Cardiac septum (tissue), 1 donor: ENCODE measurements around the gene RPF1. TPM values are rescaled to one million over a fixed set of nuclear protein-coding genes. Genes with fewer than 3 reads are reported as not detected.
"Not testable (repeated sequence)": the region's sequence is repeated elsewhere in the genome, so short reads cannot be mapped to it uniquely, and the experiment has no call there.

Experiments used
- DNase-seq: peaks from one replicate; pipeline ENCODE4 v3.0.0-alpha.2; 2020; ENCODE audit warnings: low spot score
- intact Hi-C: fragments of 100-400 bp; cut with DNase I; formaldehyde crosslinking; loops from one replicate; pipeline ENCODE4 v1.14.0; 2022
- long read RNA-seq: library from polyadenylated mRNA; unstranded; transcript quantifications from one replicate; pipeline ENCODE4 v2.0.0, GENCODE V29; 2021
- total RNA-seq: library from RNA; stranded (reverse); fragmentation: NEBNext Ultra II Directional; extraction: Animal tissue kit (Norgen Biotek cat#: 25700); gene quantifications from one replicate; pipeline ENCODE4 v1.2.1, GENCODE V29; 2021
- donor health status: DM: no; HTN: no; CAD: no.

RPF1 gene, protein sequence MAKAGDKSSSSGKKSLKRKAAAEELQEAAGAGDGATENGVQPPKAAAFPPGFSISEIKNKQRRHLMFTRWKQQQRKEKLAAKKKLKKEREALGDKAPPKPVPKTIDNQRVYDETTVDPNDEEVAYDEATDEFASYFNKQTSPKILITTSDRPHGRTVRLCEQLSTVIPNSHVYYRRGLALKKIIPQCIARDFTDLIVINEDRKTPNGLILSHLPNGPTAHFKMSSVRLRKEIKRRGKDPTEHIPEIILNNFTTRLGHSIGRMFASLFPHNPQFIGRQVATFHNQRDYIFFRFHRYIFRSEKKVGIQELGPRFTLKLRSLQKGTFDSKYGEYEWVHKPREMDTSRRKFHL
- total RNA-seq = 34.3 TPM
- long read RNA-seq, transcript RPF1-201 (9 exons, 1,385 nt) = major isoform, 19 of 24 reads
- long read RNA-seq, partial matches to known transcripts = 3 of 24 reads
- long read RNA-seq, other reads (novel, unspliced or antisense) = 2 of 24 reads

DNA sequence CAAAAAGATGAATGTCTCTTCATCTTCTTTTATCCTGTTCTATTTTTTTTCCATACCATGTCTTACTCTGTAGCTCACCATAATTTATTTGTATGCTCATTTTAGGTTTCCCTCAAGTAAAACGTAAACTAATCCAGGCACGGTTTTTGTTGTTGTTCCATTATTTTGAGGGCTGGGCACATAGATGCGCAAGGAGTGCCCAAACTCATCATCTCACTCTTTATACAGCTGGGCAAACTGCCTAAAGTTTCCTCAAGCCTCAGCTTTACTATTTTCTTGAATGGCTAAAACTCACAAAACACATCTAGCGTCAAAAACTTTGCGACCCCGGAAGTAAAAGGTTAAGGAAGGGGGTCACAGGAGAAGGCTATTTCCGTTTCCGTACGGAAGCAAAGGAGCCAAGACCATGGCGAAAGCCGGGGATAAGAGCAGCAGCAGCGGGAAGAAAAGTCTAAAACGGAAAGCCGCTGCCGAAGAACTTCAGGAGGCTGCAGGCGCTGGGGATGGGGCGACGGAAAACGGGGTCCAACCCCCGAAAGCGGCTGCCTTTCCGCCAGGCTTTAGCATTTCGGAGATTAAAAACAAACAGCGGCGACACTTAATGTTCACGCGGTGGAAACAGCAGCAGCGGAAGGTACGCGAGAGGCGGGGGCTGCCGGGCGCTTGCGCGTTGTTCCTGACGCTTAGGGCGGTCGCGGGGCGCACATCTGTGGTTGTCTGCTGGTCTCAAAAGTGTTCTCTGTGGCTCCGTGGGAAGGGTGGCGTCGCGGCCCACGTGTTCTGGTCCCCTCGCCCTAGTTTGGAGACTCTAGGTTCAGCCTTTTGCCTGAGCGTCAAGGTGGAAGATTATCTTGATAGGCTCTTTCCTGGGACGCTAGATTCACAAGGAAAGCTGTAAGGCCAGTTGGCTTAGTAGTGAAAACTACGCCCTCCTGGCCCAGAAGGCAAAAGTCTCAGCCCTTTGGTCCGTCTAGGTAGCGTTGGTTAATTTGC lies at the start of gene RPF1:
Gene RPF1, plus strand, starts transcription at position 391 of the 993 bp plus-strand sequence. Its CDS starts 16 bp downstream, at position 407.
- peak; percentile 85 for DNase-seq
- intact Hi-C loops = loop anchor here (2.0 kb wide), 1 partner anchor 28 kb away; the partner anchor contains the start of genes GNG5 and SPATA1

DNA sequence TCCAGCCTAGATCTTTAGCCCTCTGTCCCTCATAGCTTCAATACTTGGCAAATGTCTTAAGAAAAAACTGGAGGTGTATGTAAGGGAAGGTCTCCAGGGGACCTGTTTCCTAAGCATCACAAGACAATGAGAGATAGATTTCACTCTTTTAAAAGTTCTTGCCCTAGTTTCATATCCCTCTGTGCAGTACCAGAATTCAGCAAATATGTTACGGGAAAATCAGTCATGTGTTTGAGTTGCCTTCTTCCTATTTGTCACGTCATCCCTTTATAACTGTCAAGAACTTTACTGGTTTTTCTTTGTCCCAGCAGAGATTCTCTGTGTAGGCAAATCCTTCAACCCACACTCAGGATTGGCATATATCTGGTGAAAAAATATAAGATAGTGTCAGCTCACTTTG lies 48.5 kb upstream of the RPF1 start:
- DNase-seq = no peak
- intact Hi-C loops = loop anchor here (5.0 to 10.0 kb wide), 4 partner anchors 288 to 498 kb away; partner anchors contain the start of gene PRKACB

DNA sequence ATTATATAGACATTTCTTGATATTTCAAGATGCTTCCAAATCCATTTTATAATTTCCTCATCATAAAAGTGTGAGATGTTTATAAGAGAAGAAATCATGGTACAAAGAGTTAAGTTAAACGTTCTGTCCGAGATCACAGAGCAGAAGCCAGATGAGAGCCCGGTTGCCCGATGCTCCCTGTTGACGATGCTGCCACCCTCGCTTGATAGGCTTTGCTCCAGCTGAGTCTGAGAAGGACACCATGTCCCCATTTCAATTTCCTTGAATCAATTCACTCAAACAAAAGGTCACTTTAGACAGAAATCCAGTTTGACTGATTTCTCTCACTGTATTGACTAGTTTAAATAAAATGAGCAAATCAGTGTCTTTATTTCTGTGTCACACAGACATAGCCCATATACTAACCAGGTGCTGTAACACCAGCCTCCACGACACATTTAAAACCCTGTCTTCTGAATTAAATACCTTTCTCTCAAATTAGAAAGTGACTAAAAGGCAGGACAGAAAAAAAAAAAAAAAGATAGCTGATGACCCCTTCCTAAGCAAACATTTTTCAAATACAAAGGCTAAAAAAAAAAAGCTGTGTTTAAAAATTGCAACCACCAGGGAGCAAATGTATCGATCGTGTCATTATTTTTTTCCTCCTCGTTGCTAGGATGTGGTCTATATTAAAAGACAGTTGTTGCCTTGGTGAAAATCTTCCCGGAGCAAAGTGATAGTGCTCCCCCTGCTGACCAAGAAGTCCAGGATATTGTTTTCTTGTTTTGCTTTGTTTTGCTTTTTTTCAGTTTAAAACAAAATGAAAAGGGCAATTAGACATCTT lies 45.6 kb upstream of the RPF1 start:
- no peak for DNase-seq
- intact Hi-C loops = loop anchor here (5.0 to 10.0 kb wide), 4 partner anchors 291 to 501 kb away; partner anchors contain the start of gene PRKACB

DNA sequence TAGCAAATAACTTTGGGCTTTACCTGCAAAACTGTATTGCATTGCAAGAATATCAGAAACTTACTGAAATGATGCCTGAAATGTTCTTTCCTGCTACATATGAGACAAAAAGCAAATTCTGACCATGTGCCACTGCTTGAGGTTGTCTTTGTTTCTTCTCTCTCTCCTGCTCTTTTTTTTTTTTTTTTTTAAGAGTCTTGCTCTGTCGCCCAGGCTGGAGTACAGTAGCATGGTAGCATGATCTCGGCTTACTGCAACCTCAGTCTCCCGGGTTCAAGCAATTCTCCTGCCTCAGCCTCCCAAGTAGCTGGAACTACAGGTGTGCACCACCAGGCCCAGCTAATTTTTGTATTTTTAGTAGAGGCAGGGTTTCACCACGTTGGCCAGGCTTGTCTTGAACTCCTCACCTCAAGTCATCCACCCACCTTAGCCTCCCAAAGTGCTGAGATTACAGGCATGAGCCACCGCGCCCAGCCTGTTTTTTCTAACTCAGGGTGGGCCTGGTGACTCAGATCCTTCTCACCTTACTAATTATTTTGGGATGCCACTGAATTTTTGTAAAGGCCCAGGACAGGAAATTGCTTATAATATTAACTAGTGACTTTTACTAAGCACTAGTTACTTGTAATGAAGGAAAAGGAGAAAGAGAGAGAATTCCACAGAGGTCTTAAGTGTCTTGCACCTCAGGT lies 44.8 kb upstream of the RPF1 start:
- intact Hi-C loops = loop anchor here (5.0 to 10.0 kb wide), 4 partner anchors 292 to 502 kb away; partner anchors contain the start of gene PRKACB
- no peak for DNase-seq

DNA sequence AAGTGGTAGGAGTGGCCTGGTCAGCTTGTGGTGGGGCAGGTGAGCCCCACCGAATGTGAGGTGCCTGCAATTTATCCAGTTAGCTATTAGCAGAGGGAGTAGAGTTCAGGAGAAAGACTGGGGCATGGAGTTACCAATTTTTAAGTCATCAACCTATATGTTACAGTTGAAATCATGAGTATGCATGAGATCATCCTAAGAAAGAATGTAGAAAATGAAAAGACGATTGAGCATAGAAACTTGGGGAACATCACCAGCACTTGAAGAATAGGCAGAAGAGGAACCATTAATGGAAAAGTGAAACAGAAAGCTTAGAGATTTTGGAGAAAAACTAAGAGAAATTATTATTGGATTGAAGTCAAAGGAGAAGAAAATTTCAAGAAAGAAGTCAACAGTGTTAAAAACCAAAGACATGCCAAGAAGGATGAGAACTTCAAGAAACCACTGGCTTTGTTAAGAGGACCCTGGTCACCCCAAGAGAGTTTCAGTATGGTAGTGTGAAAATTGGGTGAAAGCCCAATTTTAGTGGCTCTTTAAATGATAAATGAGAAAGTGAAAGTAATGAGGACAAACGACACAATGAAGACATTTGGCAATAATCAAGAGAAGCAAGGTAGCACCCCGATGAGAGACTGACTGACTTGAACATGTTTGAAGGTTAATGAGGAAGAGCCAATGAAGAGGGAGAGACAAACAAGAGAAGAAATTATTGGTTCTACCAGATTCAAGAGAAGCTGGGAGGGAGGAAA lies 44.1 kb upstream of the RPF1 start:
- intact Hi-C loops = loop anchor here (5.0 to 10.0 kb wide), 4 partner anchors 293 to 503 kb away; partner anchors contain the start of gene PRKACB
- DNase-seq = no peak

DNA sequence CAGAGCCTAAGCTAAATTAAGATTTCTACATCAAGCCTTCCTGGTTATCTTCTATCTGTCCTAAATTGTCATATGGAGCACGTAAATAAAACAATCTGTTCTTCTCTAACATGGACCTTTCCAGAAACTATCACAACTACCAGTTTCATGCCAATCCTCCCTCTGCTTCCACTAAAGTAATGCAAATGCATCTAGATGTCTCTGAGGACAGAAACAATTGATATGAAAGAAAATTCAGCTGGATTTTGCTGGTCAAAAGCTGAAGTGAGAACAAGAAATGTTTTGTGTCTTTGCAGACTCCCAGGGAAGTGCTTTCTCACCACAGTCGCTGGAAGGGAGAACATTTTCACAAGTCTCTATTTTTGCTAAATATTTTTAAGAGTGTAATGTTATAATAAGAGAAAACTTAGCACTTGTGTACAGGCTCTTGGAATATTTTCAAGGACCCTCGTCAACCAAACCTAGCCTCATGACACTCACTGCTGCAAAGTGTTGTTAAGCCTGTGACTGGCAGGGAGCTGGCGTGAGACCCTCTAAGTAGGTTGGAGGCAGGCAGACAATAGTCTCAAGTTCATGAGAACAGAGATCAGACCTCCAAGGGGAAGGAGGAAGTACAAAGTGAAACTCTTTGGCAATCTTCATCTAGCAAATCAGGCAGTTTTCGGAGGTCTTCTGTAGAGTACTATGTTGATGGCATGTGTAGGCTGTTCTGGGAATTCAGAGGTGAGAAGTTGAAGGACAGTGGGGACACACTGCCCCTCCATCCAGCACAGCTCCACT lies 42.0 kb upstream of the RPF1 start:
- intact Hi-C loops = loop anchor here (10.0 kb wide), 1 partner anchor 338 kb away; no protein-coding TSS in a partner anchor

DNA sequence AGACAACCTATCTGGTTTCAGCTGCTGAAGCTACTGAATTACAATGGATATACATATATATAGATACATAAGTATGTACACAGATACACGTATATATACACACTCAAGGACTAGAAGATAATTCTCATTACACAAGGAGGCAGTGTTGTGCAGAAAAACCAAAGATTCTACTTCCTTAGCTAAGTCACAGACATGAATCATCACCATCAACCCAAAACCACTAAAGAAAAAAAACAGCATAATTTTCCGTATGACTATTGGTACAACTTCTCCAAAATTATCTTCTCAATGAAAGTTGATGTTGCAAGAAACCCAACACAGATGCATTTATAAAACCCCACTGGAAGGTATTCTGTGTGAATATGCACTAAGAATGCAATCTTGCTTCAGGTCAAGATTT lies 36.8 kb upstream of the RPF1 start:
- intact Hi-C loops = loop anchor here (2.0 to 5.0 kb wide), 2 partner anchors 163 to 310 kb away; no protein-coding TSS in a partner anchor
- no peak for DNase-seq

More for the DNA sequence above, 42.0 kb upstream of the RPF1 start:
- no peak for DNase-seq

DNA sequence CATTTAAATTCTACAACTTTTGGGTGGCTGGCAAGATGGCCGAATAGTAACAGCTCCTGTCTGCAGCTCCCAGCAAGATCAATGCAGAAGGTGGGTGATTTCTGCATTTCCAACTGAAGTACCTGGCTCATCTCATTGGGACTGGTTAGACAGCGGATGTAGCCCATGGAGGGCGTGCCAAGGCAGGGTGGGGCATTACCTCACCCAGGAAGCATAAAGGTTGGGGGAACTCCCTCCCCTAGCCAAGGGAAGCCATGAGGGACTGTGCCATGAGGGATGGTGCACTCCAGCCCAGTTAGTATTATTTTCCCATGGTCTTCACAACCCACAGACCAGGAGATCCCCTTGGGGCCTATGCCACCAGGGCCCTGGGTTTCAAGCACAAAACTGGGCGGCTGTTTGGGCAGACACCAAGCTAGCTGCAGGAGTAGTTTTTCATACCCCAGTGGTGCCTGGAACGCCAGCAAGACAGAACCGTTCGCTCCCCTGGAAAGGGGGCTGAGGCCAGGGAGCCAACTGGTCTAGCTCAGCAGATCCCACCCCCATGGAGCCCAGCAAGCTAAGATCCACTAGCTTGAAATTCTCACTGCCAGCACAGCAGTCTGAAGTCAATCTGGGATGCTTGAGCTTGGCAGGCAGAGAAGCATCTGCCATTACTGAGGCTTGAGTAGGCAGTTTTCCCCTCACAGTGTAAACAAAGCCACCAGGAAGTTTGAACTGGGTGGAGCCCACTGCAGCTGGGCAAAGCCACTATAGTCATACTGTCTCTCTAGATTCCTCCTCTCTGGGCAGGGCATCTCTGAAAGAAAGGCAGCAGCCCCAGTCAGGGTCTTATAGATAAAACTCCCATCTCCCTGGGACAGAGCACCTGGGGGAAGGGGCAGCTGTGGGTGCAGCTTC lies 36.1 kb upstream of the RPF1 start:
- not testable (repeated sequence) for DNase-seq
- intact Hi-C loops = loop anchor here (2.0 to 5.0 kb wide), 2 partner anchors 162 to 309 kb away; no protein-coding TSS in a partner anchor

DNA sequence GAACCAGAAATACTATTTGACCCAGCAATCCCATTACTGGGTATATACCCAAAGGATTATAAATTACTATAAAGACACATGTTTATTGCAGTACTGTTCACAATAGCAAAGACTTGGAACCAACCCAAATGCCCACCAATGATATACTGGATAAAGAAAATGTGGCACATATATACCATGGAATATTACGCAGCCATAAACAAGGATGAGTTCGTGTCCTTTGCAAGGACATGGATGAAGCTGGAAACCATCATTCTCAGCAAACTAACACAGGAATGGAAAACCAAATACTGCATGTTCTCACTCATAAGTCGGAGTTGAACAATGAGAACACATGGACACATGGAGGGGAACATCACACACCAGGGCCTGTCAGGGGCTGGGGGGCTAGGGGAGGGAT lies 30.4 kb upstream of the RPF1 start:
- intact Hi-C loops, DNase-seq: not testable (repeated sequence)

DNA sequence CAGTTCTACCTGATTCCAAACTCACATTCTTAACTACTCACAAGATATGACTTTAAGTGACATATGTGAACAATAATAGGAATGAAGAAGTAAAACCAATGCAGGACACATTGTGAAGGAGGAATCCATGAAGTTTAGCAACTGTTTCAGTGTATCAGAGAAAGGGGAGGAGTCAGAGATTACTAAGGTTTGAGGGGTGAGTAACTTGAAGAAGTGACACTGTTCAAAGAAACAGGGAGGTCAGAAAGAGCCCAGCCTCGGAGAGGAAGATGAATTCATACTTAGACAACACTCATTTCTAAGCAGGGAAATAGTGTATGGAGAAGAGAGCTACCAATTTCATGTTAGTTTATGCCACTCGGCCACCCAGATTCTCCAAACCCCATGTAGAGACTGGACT lies 28.2 kb upstream of the RPF1 start:
- intact Hi-C loops = no loop called here

DNA sequence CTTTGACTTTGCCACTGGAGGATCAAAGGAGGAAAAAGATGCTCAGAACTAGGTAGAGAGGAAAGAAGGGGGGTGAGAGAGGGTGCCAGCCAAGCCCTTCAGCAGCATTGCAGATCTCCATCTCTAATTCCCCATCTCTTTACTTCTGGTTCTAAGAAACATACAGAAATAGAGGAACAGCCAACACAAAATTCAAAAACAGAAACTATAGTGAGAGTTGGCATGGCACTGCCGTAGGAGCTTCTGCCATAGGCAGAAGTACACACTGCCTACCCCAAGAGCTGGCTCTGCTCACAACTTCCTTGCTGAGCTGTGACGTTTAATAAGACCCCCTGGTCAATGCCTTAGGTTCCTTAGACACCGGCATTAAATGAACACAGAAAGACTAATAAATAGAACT lies 26.6 kb upstream of the RPF1 start:
- DNase-seq = no peak
- intact Hi-C loops = no loop called here

More for the DNA sequence above, 28.2 kb upstream of the RPF1 start:
- no peak for DNase-seq

DNA sequence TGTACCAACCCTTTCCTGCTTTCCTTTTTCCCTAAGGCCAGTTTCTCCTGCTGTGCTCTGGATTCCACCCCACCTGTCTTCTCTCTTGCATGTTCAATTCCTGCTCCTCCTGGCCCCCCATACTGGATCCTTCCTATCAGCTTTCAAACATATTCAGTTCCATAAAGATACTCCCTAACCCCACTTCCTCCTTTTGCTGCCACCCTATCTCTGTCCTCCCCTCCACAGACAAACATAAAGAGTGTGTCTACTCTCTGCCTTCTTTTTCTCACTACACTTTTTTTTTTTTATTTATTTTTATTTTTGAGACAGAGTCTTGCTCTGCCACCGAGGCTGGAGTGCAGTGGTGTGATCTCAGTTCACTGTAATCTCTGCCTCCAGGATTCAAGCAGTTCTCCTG lies 16.9 kb upstream of the RPF1 start:
- DNase-seq = no peak
- intact Hi-C loops = no loop called here

DNA sequence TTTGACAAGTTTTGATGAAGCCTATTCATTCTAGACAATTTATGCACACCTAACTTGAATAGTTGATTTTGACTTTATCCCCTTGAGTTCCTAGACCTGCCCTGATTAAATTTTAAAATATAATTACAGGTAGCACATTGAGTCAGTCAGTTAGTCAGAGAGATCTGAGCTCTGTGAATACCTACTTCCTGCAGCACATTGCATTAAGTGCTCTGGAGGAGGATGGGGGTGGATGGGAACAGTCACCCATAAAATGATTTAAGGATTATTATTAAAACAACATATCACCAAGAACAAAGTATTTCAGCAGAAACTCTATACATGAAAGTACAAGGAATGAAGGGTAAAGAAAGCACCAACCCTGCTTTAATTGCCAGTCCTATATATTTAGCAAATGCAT lies 11.8 kb upstream of the RPF1 start:
- DNase-seq = no peak
- intact Hi-C loops = no loop called here

DNA sequence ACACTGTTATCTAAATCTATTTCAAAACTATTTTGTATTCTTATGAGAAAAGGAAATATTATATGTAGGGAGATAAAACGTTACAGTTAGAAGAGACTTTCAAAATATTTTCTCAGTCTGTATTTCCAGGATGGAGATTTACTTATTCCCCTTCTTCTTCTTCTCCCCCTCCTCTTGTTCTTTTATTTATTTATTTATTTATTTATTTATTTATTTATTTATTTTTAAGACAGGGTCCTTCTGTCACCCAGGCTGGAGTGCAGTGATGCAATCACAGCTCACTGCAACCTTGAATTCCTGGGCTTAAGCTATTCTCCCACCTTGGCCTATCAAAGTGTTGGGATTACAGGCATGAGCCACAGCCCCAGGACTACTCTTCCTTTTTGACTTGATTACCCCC lies 2.8 kb upstream of the RPF1 start:
- intact Hi-C loops = no loop called here
- no peak for DNase-seq

DNA sequence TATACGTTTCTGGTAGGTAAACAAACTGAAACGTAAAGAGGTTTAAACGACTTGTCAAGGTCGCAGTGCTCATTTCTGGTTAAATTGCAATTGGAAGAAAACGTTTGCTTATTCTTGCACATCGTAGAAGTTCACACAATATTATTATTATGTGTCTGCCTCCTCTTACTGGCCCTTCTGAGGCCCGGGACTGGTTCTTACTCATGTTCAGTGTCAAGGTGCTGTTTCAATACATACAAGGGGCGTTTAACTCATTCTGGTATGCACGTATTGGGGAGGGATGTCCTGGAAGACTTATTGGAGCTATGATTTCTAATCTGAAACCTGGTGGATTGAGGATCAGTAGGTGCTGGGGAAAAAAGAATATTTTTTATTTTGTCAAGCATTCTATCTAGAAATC lies 932 bp downstream of the RPF1 start:
- intact Hi-C loops = loop anchor here (2.0 kb wide), 1 partner anchor 27 kb away; the partner anchor contains the start of genes GNG5 and SPATA1

DNA sequence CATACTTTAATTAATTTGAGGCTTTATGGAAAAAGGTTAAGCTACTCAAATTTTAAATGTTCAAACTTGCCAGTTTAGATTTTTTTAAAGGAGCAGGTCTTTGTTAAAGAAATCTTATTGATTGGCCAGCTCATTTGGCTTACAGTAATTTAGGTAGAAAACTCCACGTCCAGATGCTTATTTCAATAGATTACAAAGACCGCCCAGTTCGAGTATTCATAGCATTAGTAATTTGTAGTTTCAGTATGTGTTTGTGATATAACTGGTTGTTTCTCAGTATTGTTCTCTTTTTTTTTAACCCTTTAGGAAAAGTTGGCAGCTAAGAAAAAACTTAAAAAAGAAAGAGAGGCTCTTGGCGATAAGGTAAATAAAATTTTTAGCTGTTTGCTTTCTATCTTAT lies 1.6 kb downstream of the RPF1 start:
- intact Hi-C loops = no loop called here
- no peak for DNase-seq

More for the DNA sequence above, 932 bp downstream of the RPF1 start:
- no peak for DNase-seq
